Stimulated activated CD4-positive, alpha-beta T cell treated with anti-CD3 and anti-CD28 coated beads, Interleukin-1b, Interleukin-23, amount 100 ng/mL, for 1 hour (primary cell): ENCODE results near the gene DCUN1D4.

ENCODE experiments used
- DNase-seq, 2 donors: peaks; one replicate each; pipeline ENCODE4 v3.0.0-alpha.2; 2020; ENCODE audit warnings: low read depth in 2 of 2

Gene DCUN1D4

DNA sequence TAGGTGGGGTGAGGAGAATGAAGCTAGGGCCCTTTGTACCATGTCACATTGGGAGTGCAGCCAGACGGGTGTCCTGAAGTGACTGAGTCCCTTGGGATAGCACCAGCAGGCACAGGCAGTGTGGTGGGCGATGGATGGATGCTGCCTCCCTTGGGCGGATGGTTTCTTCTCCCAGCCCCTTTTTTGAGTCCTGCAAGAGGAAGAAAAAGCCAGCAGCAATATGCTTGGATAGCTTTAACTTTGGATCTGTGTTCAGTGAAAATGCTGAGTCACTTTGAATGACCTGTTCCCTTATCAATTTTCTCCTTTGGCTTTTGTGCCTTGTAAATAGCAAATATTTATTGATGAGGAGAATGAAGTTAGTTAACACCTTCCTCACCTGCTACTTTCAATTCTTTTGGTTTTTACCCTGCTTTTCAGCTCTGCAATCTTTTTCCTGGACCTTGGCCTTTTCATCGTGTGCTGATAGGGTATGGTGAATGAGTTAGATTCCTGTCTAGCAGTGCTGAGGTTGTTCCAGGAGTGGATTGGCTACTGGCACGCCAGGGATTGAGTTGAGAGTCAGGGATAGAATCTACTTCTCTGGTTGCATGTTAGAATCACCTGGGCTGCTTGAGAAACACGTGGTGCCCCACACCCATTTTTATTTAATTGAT lies 10.2 kb downstream of the DCUN1D4 start:
- no peak for DNase-seq

- DNase-seq = no peak
These were observed 12.3 kb downstream of the DCUN1D4 start for GRCh38 chr4:51855270-51855669.

- no peak for DNase-seq
These were observed 12.8 kb downstream of the DCUN1D4 start for GRCh38 chr4:51855751-51856150.

GRCh38 chr4:51858605-51859202 lies 15.8 kb downstream of the DCUN1D4 start:
- DNase-seq = no peak

DNA sequence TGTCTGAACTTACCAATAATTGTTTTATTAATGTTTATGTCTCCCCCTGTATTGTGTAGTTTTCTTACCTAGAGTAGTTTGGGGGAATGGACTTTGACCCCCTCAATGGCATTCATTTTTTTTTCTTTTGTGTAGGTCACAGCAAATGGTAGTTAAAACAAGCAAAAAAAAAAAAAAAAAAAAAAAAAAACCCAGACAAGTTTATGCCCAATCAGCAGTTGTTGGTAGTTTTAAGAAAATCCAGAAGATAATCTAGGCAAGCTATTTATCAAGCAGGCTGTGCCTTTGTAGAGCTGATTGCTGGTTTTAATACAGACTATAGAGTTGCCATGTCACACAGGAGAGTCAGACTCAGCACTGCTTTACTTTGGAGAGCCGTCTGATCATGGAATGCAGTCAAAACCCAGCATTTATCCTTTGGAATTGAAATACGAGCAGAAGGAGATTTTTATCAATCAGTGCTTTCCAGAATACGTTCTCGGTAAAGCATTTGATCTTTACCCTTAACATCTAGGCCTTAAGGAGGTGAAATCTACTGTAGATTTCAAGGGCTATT lies 16.6 kb downstream of the DCUN1D4 start:
- no peak for DNase-seq

GRCh38 chr4:51862199-51862598 lies 19.2 kb downstream of the DCUN1D4 start:
- DNase-seq = no peak

- DNase-seq = no peak
These were observed 19.8 kb downstream of the DCUN1D4 start for GRCh38 chr4:51862781-51863180.

DNA sequence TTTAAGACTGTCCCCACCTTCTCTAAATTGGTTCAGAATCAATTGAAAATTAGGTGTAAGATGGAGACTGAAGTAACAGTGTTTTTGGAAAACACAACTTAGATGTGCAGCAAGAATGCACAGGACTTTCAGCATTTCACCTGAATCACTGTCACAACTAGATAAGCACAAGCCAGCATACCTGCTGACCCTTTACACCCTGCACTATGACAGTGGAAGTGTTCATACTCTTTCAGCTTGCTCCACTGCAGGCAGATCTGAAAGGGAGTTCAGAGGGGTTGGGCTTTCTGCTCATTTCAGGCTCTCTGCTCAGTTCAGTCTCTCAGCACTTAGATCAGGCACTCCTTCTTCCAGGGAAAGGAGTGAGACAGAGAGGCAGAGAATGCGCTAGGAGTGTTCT lies 22.8 kb downstream of the DCUN1D4 start:
- no peak for DNase-seq

DNA sequence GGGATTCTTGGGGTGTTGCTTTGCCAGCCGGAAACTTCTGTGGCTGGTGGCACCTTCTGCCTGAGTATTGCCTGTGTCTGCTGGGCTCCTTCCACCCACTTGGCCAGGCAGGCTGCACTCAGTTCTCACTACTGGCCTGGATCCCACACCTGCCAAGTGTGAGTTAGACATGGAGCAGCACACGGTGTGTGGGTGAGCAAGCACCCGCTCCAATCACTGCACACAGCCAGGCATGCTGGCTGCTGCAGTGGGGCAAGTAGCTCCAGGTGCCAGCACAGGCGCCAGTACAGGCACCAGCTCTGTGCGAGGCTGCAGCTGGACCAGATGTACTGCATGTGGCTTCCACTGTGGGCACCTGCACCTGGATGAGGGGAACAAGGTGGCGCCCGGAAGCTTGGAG lies 23.9 kb downstream of the DCUN1D4 start:
- no peak for DNase-seq

DNA sequence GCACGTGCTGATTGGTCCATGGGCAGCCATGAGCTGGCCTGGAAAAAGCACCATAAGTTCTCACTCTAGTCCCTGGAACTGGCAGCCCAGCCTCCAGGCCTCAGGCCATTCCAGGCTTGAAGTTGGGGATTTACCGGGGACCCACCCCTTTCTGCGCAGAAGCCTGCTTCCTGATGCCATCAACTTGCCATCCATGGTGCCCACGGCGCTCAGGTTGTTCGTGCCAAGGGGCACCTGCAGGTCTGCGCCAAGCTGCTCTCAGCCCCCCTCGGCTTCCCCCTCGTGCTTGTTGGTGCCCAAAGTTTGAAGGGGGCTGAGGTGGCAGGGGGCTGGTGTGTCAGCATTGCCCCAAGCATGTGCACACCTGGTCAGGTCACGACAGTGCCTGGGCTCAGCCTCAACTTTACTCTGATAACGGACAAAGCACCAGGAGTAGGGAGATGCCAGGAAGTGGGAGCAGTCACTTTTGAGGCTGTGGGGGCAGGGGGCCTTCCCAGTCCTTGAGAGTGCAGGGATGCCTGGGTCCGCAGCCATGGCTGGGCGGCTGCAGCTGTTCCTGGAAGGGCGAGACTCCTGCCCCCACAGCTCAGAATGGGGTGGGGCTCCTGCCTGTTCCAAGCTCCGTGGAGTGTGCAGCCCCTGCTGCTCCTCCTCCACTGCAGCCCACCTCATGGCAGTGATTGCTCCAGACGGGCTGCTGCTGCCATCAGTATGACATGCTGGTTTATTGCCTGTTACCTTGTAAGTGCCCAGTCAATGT lies 24.9 kb downstream of the DCUN1D4 start:
- no peak for DNase-seq

- DNase-seq = no peak
These were observed 25.5 kb downstream of the DCUN1D4 start for GRCh38 chr4:51868449-51868847.

- no peak for DNase-seq
These were observed 27.7 kb downstream of the DCUN1D4 start for GRCh38 chr4:51870441-51871188.

GRCh38 chr4:51872283-51872997 lies 29.5 kb downstream of the DCUN1D4 start:
- no peak for DNase-seq

GRCh38 chr4:51874551-51874950 lies 31.6 kb downstream of the DCUN1D4 start:
- no peak for DNase-seq

DNA sequence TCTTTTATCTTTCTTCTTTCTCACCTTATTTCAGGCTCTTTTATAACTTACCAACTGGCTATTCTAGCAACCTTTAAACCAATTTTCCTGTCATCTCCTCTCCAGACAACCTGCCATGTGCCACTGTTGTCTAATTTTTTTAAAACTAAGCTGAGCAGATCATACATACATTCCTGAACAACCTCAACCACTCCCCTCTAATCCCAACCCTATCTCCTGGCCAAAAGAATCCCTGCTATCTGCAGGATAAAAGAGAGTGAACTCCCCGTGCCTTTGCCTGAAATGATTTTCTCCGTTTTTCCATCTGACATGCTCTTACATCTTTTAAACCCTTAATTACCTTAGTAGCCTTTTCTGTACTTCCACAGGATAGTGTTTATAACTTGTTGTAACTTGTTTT lies 35.5 kb downstream of the DCUN1D4 start:
- no peak for DNase-seq

DNA sequence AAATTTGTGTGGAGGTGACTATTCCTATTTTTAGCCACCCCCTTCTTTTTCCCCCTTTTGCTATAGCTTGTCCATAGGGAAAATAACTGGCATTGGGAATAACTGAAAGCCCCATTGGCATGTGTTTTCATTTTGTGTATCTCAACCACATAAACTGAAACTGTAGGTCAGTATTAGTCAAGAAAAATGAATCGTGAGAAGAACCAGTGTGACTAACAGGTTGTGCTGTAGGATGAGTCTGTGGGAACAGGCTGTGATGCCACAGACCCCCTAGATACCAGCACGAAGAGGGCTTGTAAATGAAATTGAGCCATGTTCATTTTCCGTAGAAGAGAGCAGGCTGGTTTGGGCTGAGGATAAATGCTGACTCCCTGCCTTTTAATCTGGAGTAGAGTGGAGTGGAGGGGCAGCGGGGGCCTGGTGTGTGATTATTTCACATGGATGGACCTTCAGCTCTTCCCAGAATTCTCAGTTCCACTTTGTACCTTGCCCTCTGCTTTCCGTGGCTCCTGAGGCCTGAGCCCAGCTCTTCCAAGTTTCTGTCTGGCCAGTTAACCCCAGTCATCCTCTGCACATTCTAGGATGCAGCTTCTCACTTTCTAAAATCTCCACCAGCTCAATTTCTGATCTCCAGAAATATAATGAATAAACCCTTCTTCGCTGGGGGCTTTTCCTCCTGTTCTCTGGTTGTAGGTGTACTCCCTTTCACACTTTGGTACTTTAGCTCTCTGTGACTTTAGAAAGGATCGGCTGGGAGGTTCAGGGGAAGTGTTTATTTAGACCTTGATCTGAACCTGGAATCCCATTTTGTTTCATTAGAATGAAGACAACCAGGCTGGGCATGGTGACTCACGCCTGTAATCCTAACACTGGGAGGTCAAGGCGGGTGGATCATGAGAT lies 37.3 kb downstream of the DCUN1D4 start:
- DNase-seq = no peak

DNA sequence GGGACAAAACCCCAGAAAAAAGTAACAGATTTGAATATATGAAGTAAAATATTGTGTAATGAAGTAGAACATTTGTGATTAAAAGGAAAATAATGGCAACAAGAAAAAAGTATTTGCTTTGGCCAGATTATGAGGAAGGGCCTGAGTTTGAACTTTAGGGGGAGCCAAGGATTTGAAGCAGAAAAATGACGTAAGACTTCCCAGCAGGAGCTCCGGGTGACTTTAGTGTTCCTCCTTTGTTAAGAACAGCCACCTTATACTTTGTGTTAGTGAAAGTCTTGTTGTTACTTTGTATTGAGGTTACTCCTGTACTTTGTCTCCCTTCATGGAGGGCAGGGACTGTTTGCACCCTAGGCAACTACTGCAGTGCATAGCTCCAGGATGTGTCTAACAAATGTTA lies 41.1 kb downstream of the DCUN1D4 start:
- no peak for DNase-seq

DNA sequence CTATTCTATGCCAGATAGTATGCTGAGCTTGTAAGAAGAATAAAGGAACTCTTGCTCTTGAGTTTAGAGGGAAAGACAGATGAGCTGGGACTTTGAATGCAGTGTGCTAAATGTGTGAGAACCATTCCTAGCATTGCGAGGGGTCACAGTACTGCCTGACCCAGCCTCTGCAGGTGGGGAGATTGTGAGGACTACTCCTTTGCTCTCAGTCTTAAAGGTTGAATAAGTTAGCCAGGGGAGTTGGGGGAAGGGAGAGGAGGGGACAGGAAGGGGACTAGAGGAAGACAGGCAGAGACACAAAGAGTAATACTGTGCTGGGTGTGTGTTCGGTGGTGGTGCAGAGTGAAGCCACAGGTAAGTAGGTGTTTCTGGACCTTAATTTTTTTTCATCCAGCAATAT lies 41.7 kb downstream of the DCUN1D4 start:
- no peak for DNase-seq

DNA sequence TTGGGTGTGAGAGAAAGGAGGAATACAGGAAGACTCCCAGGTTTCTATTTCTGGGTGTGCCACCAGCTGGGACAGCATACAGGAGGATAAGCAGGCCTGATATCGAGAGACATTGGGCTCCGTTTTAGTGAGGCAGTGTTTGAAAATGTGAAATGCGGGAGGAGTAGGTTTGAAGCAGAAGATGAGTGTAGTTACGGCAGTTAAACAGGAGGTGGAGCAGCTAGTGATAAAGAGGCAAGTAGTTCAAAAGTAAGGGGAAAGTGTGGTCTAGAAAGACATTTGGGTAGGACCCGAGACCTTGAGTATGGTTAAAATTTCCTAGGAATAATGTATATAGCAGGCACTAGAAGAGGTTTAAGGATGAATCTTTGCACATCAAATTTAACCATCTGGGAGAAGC lies 42.4 kb downstream of the DCUN1D4 start:
- DNase-seq = no peak

GRCh38 chr4:51890760-51891159 lies 47.8 kb downstream of the DCUN1D4 start:
- no peak for DNase-seq
